HCT116 (cell line): ENCODE measurements around the gene TMEM182. TPM values are rescaled to one million over a fixed set of nuclear protein-coding genes. Genes with fewer than 3 reads are reported as not detected.

Experiments
- ATAC-seq: fragments of 200-7000 bp; cut with Tn5 transposase; 2 replicates; pipeline ENCODE4 v1.9.1; 2020; ENCODE audit warnings: mild to moderate bottlenecking, moderate library complexity
- BruUV-seq: library from RNA; stranded (reverse); fragments of 400-500 nt; replicated peaks from 2 replicates; lab custom pipeline; 2021; lab: Mats Ljungman, UMichigan
- CTCF ChIA-PET: fragments of 300-600 bp; sonication (Branson Sonifier 250); formaldehyde crosslinking; loops from one replicate; lab custom pipeline; 2021; ENCODE audit warnings: antibody characterized with exemption; lab: Charles Lee
- POLR2A ChIA-PET: fragments of 300-600, 350-600 bp; sonication (Branson Sonifier 250); formaldehyde crosslinking; loops from one replicate; lab custom pipeline; 2021; ENCODE audit warnings: antibody characterized with exemption; lab: Charles Lee
- RAD21 ChIA-PET, 2 experiments: fragments of 300-600 bp; sonication (Branson Sonifier 250); formaldehyde crosslinking; loops; one replicate each; lab custom pipeline; 2023; ENCODE audit warnings: low total read pairs in 2 of 2; ENCODE audit not compliant: uncharacterized antibody in 2 of 2, unreplicated experiment in 2 of 2, low non-redundant PET in 1 of 2; lab: Charles Lee
- DNase-seq: peaks from one replicate; pipeline ENCODE4 v3.0.0-alpha.2; 2010; ENCODE audit warnings: low read depth, low spot score
- H2AFZ ChIP-seq: fragments of 200-600 bp; shearing (Covaris generic), sonication (generic); 2 replicates; pipeline ENCODE4 v1.6.1; 2017; ENCODE audit warnings: low read depth, mixed run types, mixed read lengths, antibody characterized with exemption, low read length; ENCODE audit not compliant: poor library complexity, severe bottlenecking
- H3K27ac ChIP-seq: 2 replicates; pipeline ENCODE4 v1.5.1; 2012; ENCODE audit warnings: low read depth, low read length
- H3K27me3 ChIP-seq: fragments of 200-600 bp; sonication (generic); 2 replicates; pipeline ENCODE4 v1.6.1; 2016; ENCODE audit warnings: mixed run types, low read length, mixed read lengths; ENCODE audit not compliant: insufficient read depth
- H3K36me3 ChIP-seq, 2 experiments: fragments of 200-500 bp in 1 of 2; fragments of 200-600 bp in 1 of 2; sonication (Bioruptor generic) in 1 of 2; sonication (generic) in 1 of 2; 2 replicates each; pipeline versions ENCODE4 v1.5.1 to v1.6.1; 2014 to 2016; ENCODE audit warnings: low read length in 2 of 2, inconsistent platforms in 1 of 2, mixed read lengths in 1 of 2, mixed run types in 1 of 2; ENCODE audit not compliant: insufficient read depth in 2 of 2, control insufficient read depth in 1 of 2
- H3K4me1 ChIP-seq, 2 experiments: fragments of 200-600 bp in 1 of 2; sonication (generic) in 1 of 2; 2 replicates each; pipeline versions ENCODE4 v1.5.1 to v1.6.1; 2012 to 2017; ENCODE audit warnings: low read length in 2 of 2, inconsistent platforms in 1 of 2, mild to moderate bottlenecking in 1 of 2, mixed read lengths in 1 of 2, mixed run types in 1 of 2, moderate library complexity in 1 of 2; ENCODE audit not compliant: insufficient read depth in 2 of 2, control insufficient read depth in 1 of 2
- H3K4me2 ChIP-seq: fragments of 200-600 bp; sonication (generic); 2 replicates; pipeline ENCODE4 v1.6.1; 2017; ENCODE audit warnings: mixed run types, low read length, mixed read lengths
- H3K4me3 ChIP-seq, 2 experiments: fragments of 200-600 bp in 1 of 2; sonication (generic) in 1 of 2; replicated peaks in 1 of 2; 2 replicates each; pipeline ENCODE4 v1.5.1; 2011 to 2016; ENCODE audit warnings: low read length in 2 of 2, control low read depth in 1 of 2, low read depth in 1 of 2, mild to moderate bottlenecking in 1 of 2, mixed read lengths in 1 of 2, mixed run types in 1 of 2
- H3K79me2 ChIP-seq: fragments of 200-600 bp; sonication (generic); 2 replicates; pipeline ENCODE4 v1.6.1; 2017; ENCODE audit warnings: mild to moderate bottlenecking, mixed run types, low read length, moderate library complexity, mixed read lengths; ENCODE audit not compliant: insufficient read depth
- H3K9ac ChIP-seq: fragments of 200-600 bp; sonication (generic); 2 replicates; pipeline ENCODE4 v1.6.1; 2016; ENCODE audit warnings: low read length, mixed read lengths
- H3K9me2 ChIP-seq: fragments of 200-600 bp; sonication (generic), shearing (Covaris generic); 2 replicates; pipeline ENCODE4 v1.6.1; 2017; ENCODE audit warnings: mixed run types, mild to moderate bottlenecking, moderate library complexity; ENCODE audit not compliant: insufficient read depth
- H3K9me3 ChIP-seq, 2 experiments: fragments of 200-500 bp in 1 of 2; fragments of 200-600 bp in 1 of 2; sonication (Bioruptor generic) in 1 of 2; sonication (generic) in 1 of 2; 2 replicates each; pipeline ENCODE4 v1.6.1; 2014 to 2017; ENCODE audit warnings: low read length in 2 of 2, mixed read lengths in 2 of 2, inconsistent platforms in 1 of 2, low read depth in 1 of 2, mild to moderate bottlenecking in 1 of 2, mixed run types in 1 of 2, moderate library complexity in 1 of 2; ENCODE audit not compliant: control insufficient read depth in 1 of 2, insufficient read depth in 1 of 2
- H4K20me1 ChIP-seq: fragments of 200-600 bp; sonication (generic), shearing (Covaris generic); 2 replicates; pipeline ENCODE4 v1.6.1; 2017; ENCODE audit warnings: mixed run types, mild to moderate bottlenecking, moderate library complexity; ENCODE audit not compliant: insufficient read depth
- CEBPB ChIP-seq: IDR thresholded peaks from 2 replicates; pipeline ENCODE4 v1.6.1; 2012; ENCODE audit warnings: low read depth
- CTCF ChIP-seq, 3 experiments: fragments of 200-600 bp in 1 of 3; sonication (generic) in 1 of 3; IDR thresholded peaks in 2 of 3; conservative IDR thresholded peaks in 1 of 3; 2 replicates each; pipeline ENCODE4 v1.5.1; 2012 to 2017; ENCODE audit warnings: low read depth in 2 of 3, low read length in 2 of 3, antibody characterized with exemption in 1 of 3, borderline replicate concordance in 1 of 3, control low read depth in 1 of 3, mild to moderate bottlenecking in 1 of 3, mixed read lengths in 1 of 3, mixed run types in 1 of 3, moderate library complexity in 1 of 3; ENCODE audit not compliant: insufficient read depth in 1 of 3
- EGR1 ChIP-seq: IDR thresholded peaks from 2 replicates; pipeline ENCODE4 v1.6.1; 2012; ENCODE audit warnings: low read depth
- EZH2 ChIP-seq: fragments of 200-600 bp; sonication (generic); IDR thresholded peaks from 2 replicates; pipeline ENCODE4 v1.6.1; 2017; ENCODE audit warnings: antibody characterized with exemption, mixed run types
- EZH2phosphoT487 ChIP-seq: fragments of 200-600 bp; IDR thresholded peaks from 2 replicates; pipeline ENCODE4 v1.6.1; 2018; ENCODE audit warnings: antibody characterized with exemption, borderline replicate concordance
- FOSL1 ChIP-seq: IDR thresholded peaks from 2 replicates; pipeline ENCODE4 v1.6.1; 2012; ENCODE audit warnings: low read depth
- MAX ChIP-seq: IDR thresholded peaks from 2 replicates; pipeline ENCODE4 v1.6.1; 2012
- POLR2A ChIP-seq: IDR thresholded peaks from 2 replicates; pipeline ENCODE4 v1.7.0; 2011; ENCODE audit warnings: borderline replicate concordance; ENCODE audit not compliant: insufficient read depth, insufficient read length; ENCODE audit errors: extremely low read depth
- POLR2AphosphoS5 ChIP-seq: IDR thresholded peaks from 2 replicates; pipeline ENCODE4 v1.6.1; 2011; ENCODE audit warnings: mild to moderate bottlenecking, low read depth, low read length, moderate library complexity
- RAD21 ChIP-seq: IDR thresholded peaks from 2 replicates; pipeline ENCODE4 v1.6.1; 2012; ENCODE audit warnings: low read depth, mild to moderate bottlenecking
- REST ChIP-seq: IDR thresholded peaks from 2 replicates; pipeline ENCODE4 v1.6.1; 2012; ENCODE audit warnings: low read depth
- SIN3A ChIP-seq: IDR thresholded peaks from 2 replicates; pipeline ENCODE4 v1.6.1; 2012; ENCODE audit warnings: low read depth
- ZNF274 ChIP-seq: fragments of 200-500 bp; sonication (Bioruptor generic); IDR thresholded peaks from 2 replicates; pipeline ENCODE4 v1.6.1; 2014; ENCODE audit warnings: mild to moderate bottlenecking, low read depth, low read length, inconsistent platforms
- intact Hi-C: fragments of 100-400 bp; cut with micrococcal nuclease; formaldehyde crosslinking; loops from 2 replicates; pipeline ENCODE4 v1.10.0; 2022
- total RNA-seq: library from RNA; stranded (reverse); gene quantifications from one replicate; pipeline ENCODE4 v1.2.1, GENCODE V29; 2021; ENCODE audit not compliant: unreplicated experiment

The TMEM182 gene
- total RNA-seq, 1 experiment from 2014 or later, result 8.4 TPM

- DNase-seq (peak; percentile 37), ATAC-seq (peak; percentile 86)
- ChIA-PET RAD21 (no interaction called here), CTCF (interaction anchor here (0.7 to 3.0 kb wide), 9 partner anchors 9 to 363 kb away, joined by 3 to 27 read pairs (median 3); partner anchors contain the start of gene SLC9A4), POLR2A (interaction anchor here (1.1 kb wide), 1 partner anchor 10 kb away, joined by 3 read pairs; no protein-coding TSS in a partner anchor)
- H3K27me3 ChIP-seq, result no peaks in the 10 kb centered on the region
- no peaks in the 10 kb centered on the region for H3K4me1 ChIP-seq
- H3K4me2 ChIP-seq, result no peak overlapping the region
- H3K4me3 ChIP-seq, result no peak overlapping the region
- H3K79me2 ChIP-seq, result no peaks in the 10 kb centered on the region
- H4K20me1 ChIP-seq, result no peaks in the 10 kb centered on the region
- TF ChIP-seq EGR1 (no peak), SIN3A (no peak), ZNF274 (no peak), REST (no peak), CEBPB (no peak), MAX (no peak), POLR2AphosphoS5 (no peak), POLR2A (no peak), CTCF (IDR thresholded peaks at IDR 0.05 in 2 of 3, conservative IDR thresholded peaks at IDR 0.05 in 1 of 3; ENCODE audit: borderline replicate concordance in 1 of 3, insufficient read depth in 1 of 3, low read depth in 2 of 3, low read length in 2 of 3) (peak; percentile 55 to 87 (median 82); a peak in 5 of 6 replicates), EZH2phosphoT487 (no peak), RAD21 (peak; percentile 61), EZH2 (no peak), FOSL1 (no peak)
- no peaks in the 10 kb centered on the region for H3K36me3 ChIP-seq
- H3K27ac ChIP-seq, result no peak overlapping the region
- BruUV-seq, result no TSS peak
- H3K9me2 ChIP-seq, result no peaks in the 10 kb centered on the region
- intact Hi-C loops, result loop anchor here (2.0 to 10.0 kb wide), 4 partner anchors 54 to 334 kb away; partner anchors contain the start of gene SLC9A4
- peaks cover 7 to 10% of the 10 kb centered on the region in 2 experiments; a peak in 2 of 4 replicates for H3K9me3 ChIP-seq
- H3K9ac ChIP-seq, result no peak overlapping the region
- no peak overlapping the region for H2AFZ ChIP-seq
Observed at GRCh38 chr2:102806250-102806837, 44.5 kb downstream of the TMEM182 start.
